Lung microvascular endothelial cell (primary cell): ENCODE data around the gene KATNAL1. TPM values are rescaled to one million over a fixed set of nuclear protein-coding genes. Genes with fewer than 3 reads are reported as not detected.

Source experiments
- DNase-seq, 2 donors: peaks; one replicate each; pipeline versions ENCODE4 v3.0.0 to v3.0.0-alpha.2; 2010; ENCODE audit warnings: low read depth in 2 of 2
- total RNA-seq: library from RNA; depleted of rRNA; stranded (reverse); fragments of >200 nt; gene quantifications from 2 replicates; pipeline ENCODE4 v1.2.1, GENCODE V29; 2014

The KATNAL1 gene
- total RNA-seq, 1 donor from 2014 or later = 12.1 TPM

GRCh38 chr13:30165071-30165470, 142.3 kb downstream of the KATNAL1 start:
- DNase-seq = no peak

GRCh38 chr13:30164146-30164545, 143.2 kb downstream of the KATNAL1 start:
- DNase-seq = peak; percentile 57 to 71

GRCh38 chr13:30163441-30163840, 143.9 kb downstream of the KATNAL1 start:
- no peak for DNase-seq

- DNase-seq = peak in 1 of 2 donors; percentile 50
Observed at GRCh38 chr13:30159446-30159839, 147.9 kb downstream of the KATNAL1 start.

- peak in 1 of 2 donors; percentile 20 for DNase-seq
Observed at GRCh38 chr13:30158774-30159445, 148.4 kb downstream of the KATNAL1 start.

- DNase-seq = no peak
Observed at GRCh38 chr13:30157616-30157993, 149.7 kb downstream of the KATNAL1 start.

GRCh38 chr13:30156826-30157615, 150.3 kb downstream of the KATNAL1 start:
- DNase-seq = no peak

GRCh38 chr13:30156270-30156669, 151.1 kb downstream of the KATNAL1 start:
- peak in 1 of 2 donors; percentile 37 for DNase-seq

GRCh38 chr13:30154931-30155330, 152.4 kb downstream of the KATNAL1 start:
- no peak for DNase-seq

GRCh38 chr13:30154531-30154930, 152.8 kb downstream of the KATNAL1 start:
- no peak for DNase-seq

GRCh38 chr13:30153545-30154426, 153.6 kb downstream of the KATNAL1 start:
- DNase-seq = peak in 1 of 2 donors; percentile 17

Other genes starting within 250 kb of the KATNAL1 start
- not detected in 2 replicates for gene UBE2L5, start 114.9 kb upstream of the KATNAL1 start, total RNA-seq
- 90.1 and 104 TPM in 2 replicates for gene HMGB1, start 158.4 kb upstream of the KATNAL1 start, total RNA-seq